Keratinocyte (primary cell): Measurements from ENCODE around the gene KMT2D. TPM values are rescaled to one million over a fixed set of nuclear protein-coding genes. Genes with fewer than 3 reads are reported as not detected.

Source experiments
- DNase-seq: peaks from one replicate; pipeline ENCODE4 v3.0.0-alpha.2; 2011; ENCODE audit warnings: low read depth, missing footprints, low spot score
- FAIRE-seq: peaks from 2 replicates; lab custom pipeline; 2011; peaks lifted over from hg19 to GRCh38; lab: Jason Lieb, UNC
- H2AFZ ChIP-seq: 2 replicates; pipeline ENCODE4 v1.6.0; 2012; ENCODE audit warnings: low read length, control low read depth, inconsistent platforms; ENCODE audit not compliant: control insufficient read depth
- H3K27ac ChIP-seq: 2 replicates; pipeline ENCODE4 v1.5.1; 2011; ENCODE audit warnings: low read length; ENCODE audit not compliant: control insufficient read depth, insufficient read depth
- H3K27me3 ChIP-seq: 3 replicates; pipeline ENCODE4 v1.6.0; 2011; ENCODE audit warnings: low read length; ENCODE audit not compliant: control insufficient read depth, insufficient read depth; ENCODE audit errors: extremely low read depth
- H3K36me3 ChIP-seq, 2 experiments: 2 replicates in 1 of 2; 3 replicates in 1 of 2; pipeline ENCODE4 v1.5.1; 2011; ENCODE audit warnings: low read length in 2 of 2, mild to moderate bottlenecking in 1 of 2; ENCODE audit not compliant: control insufficient read depth in 2 of 2, insufficient read depth in 2 of 2; ENCODE audit errors: extremely low read depth in 1 of 2
- H3K4me1 ChIP-seq: 3 replicates; pipeline ENCODE4 v1.5.1; 2011; ENCODE audit warnings: low read length; ENCODE audit not compliant: control insufficient read depth, insufficient read depth; ENCODE audit errors: extremely low read depth
- H3K4me2 ChIP-seq: 3 replicates; pipeline ENCODE4 v1.6.0; 2011; ENCODE audit warnings: low read depth, low read length; ENCODE audit not compliant: control insufficient read depth, insufficient read depth; ENCODE audit errors: extremely low read depth
- H3K4me3 ChIP-seq, 3 experiments: fragments of 200-600 bp in 1 of 3; sonication (generic) in 1 of 3; 2 replicates in 2 of 3; 3 replicates in 1 of 3; pipeline ENCODE4 v1.5.1; 2011 to 2016; ENCODE audit warnings: low read length in 3 of 3, mild to moderate bottlenecking in 3 of 3, control low read depth in 2 of 3, inconsistent platforms in 1 of 3, low read depth in 1 of 3, mixed read lengths in 1 of 3, mixed run types in 1 of 3, moderate library complexity in 1 of 3; ENCODE audit not compliant: control insufficient read depth in 2 of 3, insufficient read depth in 2 of 3; ENCODE audit errors: extremely low read depth in 1 of 3
- H3K79me2 ChIP-seq: 2 replicates; pipeline ENCODE4 v1.6.0; 2012; ENCODE audit warnings: low read length; ENCODE audit not compliant: control insufficient read depth, insufficient read depth
- H3K9ac ChIP-seq: 3 replicates; pipeline ENCODE4 v1.6.0; 2011; ENCODE audit warnings: low read length; ENCODE audit not compliant: control insufficient read depth, insufficient read depth; ENCODE audit errors: extremely low read depth
- H3K9me1 ChIP-seq: 3 replicates; pipeline ENCODE4 v1.6.0; 2011; ENCODE audit warnings: low read length; ENCODE audit not compliant: control insufficient read depth, insufficient read depth; ENCODE audit errors: extremely low read depth
- H3K9me3 ChIP-seq: 2 replicates; pipeline ENCODE4 v1.5.1; 2012; ENCODE audit warnings: low read depth, low read length; ENCODE audit not compliant: control insufficient read depth
- H4K20me1 ChIP-seq: 3 replicates; pipeline ENCODE4 v1.6.0; 2011; ENCODE audit warnings: low read length; ENCODE audit not compliant: control insufficient read depth, insufficient read depth; ENCODE audit errors: extremely low read depth
- EZH2 ChIP-seq: IDR thresholded peaks from one replicate; pipeline ENCODE4 v1.6.1; 2012; ENCODE audit warnings: inconsistent platforms, mild to moderate bottlenecking, low read length, moderate library complexity
- dilution Hi-C: fragments of 300-500 bp; cut with MboI; formaldehyde crosslinking; loops from one replicate; pipeline ENCODE4 v1.7.0; 2020; ENCODE audit warnings: low sequenced_read_pairs; ENCODE audit not compliant: extremely low pct_ligation_motif_present
- polyA plus RNA-seq, 5 experiments: library from polyadenylated mRNA; depleted of rRNA in 3 of 5; stranded (reverse) in 3 of 5; stranded (forward) in 1 of 5; unstranded in 1 of 5; fragments of >200 nt; gene quantifications; 1 replicate in 1 of 5; 2 replicates in 3 of 5; 3 replicates in 1 of 5; pipeline versions ENCODE4 v1.2.1 to v1.2.3, GENCODE V29; 2011 to 2012; ENCODE audit warnings: missing spikeins in 2 of 5, low read depth in 1 of 5, low replicate concordance in 1 of 5
- TF ChIP-seq, protein P1 (sequence below), 3 experiments: IDR thresholded peaks in 1 of 3; conservative IDR thresholded peaks in 1 of 3; optimal IDR thresholded peaks in 1 of 3; 2 replicates in 2 of 3; 3 replicates in 1 of 3; pipeline versions ENCODE3 to v1.5.1; 2011; ENCODE audit warnings: low read length in 3 of 3, mild to moderate bottlenecking in 3 of 3, moderate library complexity in 2 of 3, control low read depth in 1 of 3, inconsistent platforms in 1 of 3; ENCODE audit not compliant: insufficient read depth in 2 of 3; ENCODE audit errors: extremely low read depth in 1 of 3

Gene KMT2D
- polyA plus RNA-seq, 1 donor (not counting 4 experiments of a cell fraction or from before 2014, with no cell fraction given), result 9.8 TPM

- Histone ChIP-seq H3K9me3 (no peaks in the 10 kb centered on the region), H3K9me1 (peaks cover 2% of the 10 kb centered on the region), H4K20me1 (peaks cover 11% of the 10 kb centered on the region), H3K4me2 (no peak overlapping the region), H3K27me3 (no peaks in the 10 kb centered on the region), H3K79me2 (peaks cover 30% of the 10 kb centered on the region), H3K36me3 (peaks cover 75% of the 10 kb centered on the region in 2 experiments), H3K9ac (no peak overlapping the region), H3K27ac (no peak overlapping the region), H3K4me3 (no peak overlapping the region), H3K4me1 (peaks cover 5% of the 10 kb centered on the region), H2AFZ (no peak overlapping the region)
- TF ChIP-seq, protein P1, sequence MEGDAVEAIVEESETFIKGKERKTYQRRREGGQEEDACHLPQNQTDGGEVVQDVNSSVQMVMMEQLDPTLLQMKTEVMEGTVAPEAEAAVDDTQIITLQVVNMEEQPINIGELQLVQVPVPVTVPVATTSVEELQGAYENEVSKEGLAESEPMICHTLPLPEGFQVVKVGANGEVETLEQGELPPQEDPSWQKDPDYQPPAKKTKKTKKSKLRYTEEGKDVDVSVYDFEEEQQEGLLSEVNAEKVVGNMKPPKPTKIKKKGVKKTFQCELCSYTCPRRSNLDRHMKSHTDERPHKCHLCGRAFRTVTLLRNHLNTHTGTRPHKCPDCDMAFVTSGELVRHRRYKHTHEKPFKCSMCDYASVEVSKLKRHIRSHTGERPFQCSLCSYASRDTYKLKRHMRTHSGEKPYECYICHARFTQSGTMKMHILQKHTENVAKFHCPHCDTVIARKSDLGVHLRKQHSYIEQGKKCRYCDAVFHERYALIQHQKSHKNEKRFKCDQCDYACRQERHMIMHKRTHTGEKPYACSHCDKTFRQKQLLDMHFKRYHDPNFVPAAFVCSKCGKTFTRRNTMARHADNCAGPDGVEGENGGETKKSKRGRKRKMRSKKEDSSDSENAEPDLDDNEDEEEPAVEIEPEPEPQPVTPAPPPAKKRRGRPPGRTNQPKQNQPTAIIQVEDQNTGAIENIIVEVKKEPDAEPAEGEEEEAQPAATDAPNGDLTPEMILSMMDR (optimal IDR thresholded peaks at IDR 0.05 in 1 of 3, IDR thresholded peaks at IDR 0.05 in 1 of 3, conservative IDR thresholded peaks at IDR 0.05 in 1 of 3; ENCODE audit: extremely low read depth in 1 of 3, insufficient read depth in 2 of 3, low read length in 3 of 3), result no peak
- no peak for DNase-seq
- no peak for FAIRE-seq
- dilution Hi-C loops, result no loop called here
Observed at GRCh38 chr12:49048953-49049352, 11.6 kb downstream of the KMT2D start.

DNA sequence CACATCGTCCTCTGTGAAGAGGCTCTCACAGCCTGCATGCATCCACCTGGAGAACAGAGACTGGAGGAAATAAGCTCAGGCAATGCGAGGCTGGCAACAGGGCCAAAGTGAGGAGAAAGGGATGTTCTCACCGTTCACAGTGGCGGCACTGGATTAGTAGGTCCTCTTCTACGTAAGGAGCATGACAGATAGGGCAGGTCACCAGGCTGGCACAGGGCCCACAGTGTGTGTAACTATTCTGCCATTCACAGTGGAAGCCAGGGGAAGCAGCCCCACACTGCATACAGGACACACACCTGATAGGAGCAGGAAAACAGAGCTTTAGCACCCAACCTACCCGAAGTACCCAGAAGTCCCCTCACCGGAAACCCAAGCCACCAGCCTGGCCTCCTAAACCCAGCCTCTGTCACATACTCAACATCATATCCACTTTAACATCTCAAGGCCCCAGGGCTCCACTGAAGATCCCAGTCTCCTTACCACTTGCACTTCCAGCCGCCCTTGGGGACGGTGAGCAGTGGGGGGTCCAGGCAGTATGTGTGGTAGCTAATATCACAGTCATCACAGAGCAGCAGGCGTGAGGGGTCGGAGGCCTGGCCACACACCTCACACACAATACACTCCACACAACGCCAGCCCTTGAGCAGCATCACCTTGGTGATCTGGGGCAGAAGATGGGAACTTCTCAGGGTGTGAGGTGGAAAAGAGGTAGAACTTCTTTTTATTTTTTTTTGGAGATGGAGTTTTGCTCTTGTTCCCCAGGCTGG is 14.3 kb downstream of the KMT2D start:
- no peaks in the 10 kb centered on the region for H3K9me3 ChIP-seq
- peaks cover 70 to 76% of the 10 kb centered on the region in 2 experiments for H3K36me3 ChIP-seq
- no peak overlapping the region for H3K9ac ChIP-seq
- H4K20me1 ChIP-seq, result peaks cover 11% of the 10 kb centered on the region
- TF ChIP-seq, protein P1 (optimal IDR thresholded peaks at IDR 0.05 in 1 of 3, IDR thresholded peaks at IDR 0.05 in 1 of 3, conservative IDR thresholded peaks at IDR 0.05 in 1 of 3; ENCODE audit: extremely low read depth in 1 of 3, insufficient read depth in 2 of 3, low read length in 3 of 3), result no peak
- no peak for TF ChIP-seq EZH2
- H3K4me1 ChIP-seq, result peaks cover 5% of the 10 kb centered on the region
- H3K4me2 ChIP-seq, result no peak overlapping the region
- no peaks in the 10 kb centered on the region for H3K27me3 ChIP-seq
- H3K27ac ChIP-seq, result no peak overlapping the region
- dilution Hi-C loops, result no loop called here
- no peak overlapping the region for H3K4me3 ChIP-seq
- peaks cover 2% of the 10 kb centered on the region for H3K9me1 ChIP-seq
- DNase-seq (no peak), FAIRE-seq (no peak)
- peaks cover 13% of the 10 kb centered on the region for H3K79me2 ChIP-seq
- H2AFZ ChIP-seq, result no peak overlapping the region
